ENCODE results near the gene RGS6. TPM values are rescaled to one million over a fixed set of nuclear protein-coding genes. Genes with fewer than 3 reads are reported as not detected.

RGS6 gene
- total RNA-seq, 2 donors from 2014 or later, result 3.2 TPM; not detected in 1

DNA sequence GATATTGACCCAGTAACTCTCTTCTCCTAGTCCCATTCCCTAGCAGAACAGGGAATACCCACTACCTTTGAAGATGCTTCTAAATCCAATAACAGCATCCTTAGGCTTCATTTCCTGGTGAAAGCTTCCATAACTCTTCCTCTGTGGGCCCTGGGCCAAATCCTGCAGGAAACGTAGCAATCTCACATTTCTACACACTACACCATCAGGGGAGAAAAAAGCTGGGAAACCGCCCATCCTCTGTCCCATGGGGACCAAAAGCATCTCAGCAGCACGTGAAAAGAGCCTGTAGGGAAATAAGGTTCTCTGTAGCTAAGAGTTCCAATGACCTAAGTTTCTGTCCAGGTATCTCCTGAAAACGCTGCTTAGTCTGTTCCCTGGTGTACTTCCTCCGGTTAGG is 621.4 kb downstream of the RGS6 start:
- Histone ChIP-seq H3K36me3 (no peaks in the 10 kb centered on the region), H3K4me1 (replicated peaks) (no peaks in the 10 kb centered on the region), H3K4me3 (no peak overlapping the region), H3K27ac (no peak overlapping the region), H3K9me3 (no peaks in the 10 kb centered on the region), H3K27me3 (replicated peaks; ENCODE audit: insufficient read depth) (peaks cover 6% of the 10 kb centered on the region)
- intact Hi-C loops (cut with DNase I), result no loop called here
- no peak for TF ChIP-seq POLR2A (IDR thresholded peaks at IDR 0.05)
- TF ChIP-seq, protein P1, sequence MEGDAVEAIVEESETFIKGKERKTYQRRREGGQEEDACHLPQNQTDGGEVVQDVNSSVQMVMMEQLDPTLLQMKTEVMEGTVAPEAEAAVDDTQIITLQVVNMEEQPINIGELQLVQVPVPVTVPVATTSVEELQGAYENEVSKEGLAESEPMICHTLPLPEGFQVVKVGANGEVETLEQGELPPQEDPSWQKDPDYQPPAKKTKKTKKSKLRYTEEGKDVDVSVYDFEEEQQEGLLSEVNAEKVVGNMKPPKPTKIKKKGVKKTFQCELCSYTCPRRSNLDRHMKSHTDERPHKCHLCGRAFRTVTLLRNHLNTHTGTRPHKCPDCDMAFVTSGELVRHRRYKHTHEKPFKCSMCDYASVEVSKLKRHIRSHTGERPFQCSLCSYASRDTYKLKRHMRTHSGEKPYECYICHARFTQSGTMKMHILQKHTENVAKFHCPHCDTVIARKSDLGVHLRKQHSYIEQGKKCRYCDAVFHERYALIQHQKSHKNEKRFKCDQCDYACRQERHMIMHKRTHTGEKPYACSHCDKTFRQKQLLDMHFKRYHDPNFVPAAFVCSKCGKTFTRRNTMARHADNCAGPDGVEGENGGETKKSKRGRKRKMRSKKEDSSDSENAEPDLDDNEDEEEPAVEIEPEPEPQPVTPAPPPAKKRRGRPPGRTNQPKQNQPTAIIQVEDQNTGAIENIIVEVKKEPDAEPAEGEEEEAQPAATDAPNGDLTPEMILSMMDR (IDR thresholded peaks at IDR 0.05), result no peak
- TF ChIP-seq POLR2AphosphoS5 (IDR thresholded peaks at IDR 0.05), result no peak
- WGBS, result 59% methylated on average over 5 of the region's 5 CpGs
- no peak for DNase-seq (ENCODE audit: low spot score)

DNA sequence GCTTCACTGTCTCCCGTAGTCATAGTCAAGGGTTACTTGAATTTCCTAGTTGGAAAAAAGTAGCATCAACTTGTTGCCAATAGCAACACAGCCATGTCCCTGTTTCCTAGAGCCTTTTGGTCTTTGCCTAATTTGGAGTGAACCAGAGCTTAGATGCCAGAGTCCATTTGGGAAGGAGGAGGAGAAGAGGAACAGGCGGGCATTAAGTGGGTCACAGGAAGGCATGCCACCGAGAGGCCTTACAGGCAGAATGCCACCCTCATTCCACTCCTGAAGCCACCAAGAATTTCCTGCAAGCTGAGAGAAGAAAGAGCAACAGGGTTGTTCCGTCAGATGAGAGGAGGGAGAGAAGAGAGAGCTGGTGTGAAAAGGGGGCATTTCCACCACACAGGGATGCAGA is 622.2 kb downstream of the RGS6 start:
- no peak overlapping the region for H3K27ac ChIP-seq
- no peaks in the 10 kb centered on the region for H3K9me3 ChIP-seq
- intact Hi-C loops (cut with DNase I), result no loop called here
- TF ChIP-seq, protein P1 (IDR thresholded peaks at IDR 0.05), result no peak
- TF ChIP-seq POLR2A (IDR thresholded peaks at IDR 0.05) (no peak), POLR2AphosphoS5 (IDR thresholded peaks at IDR 0.05) (no peak)
- DNase-seq (ENCODE audit: low spot score), result no peak
- peaks cover 6% of the 10 kb centered on the region for H3K27me3 ChIP-seq (replicated peaks; ENCODE audit: insufficient read depth)
- no peak overlapping the region for H3K4me3 ChIP-seq
- H3K4me1 ChIP-seq (replicated peaks), result no peaks in the 10 kb centered on the region
- H3K36me3 ChIP-seq, result no peaks in the 10 kb centered on the region
- WGBS, result 83% methylated on average over 4 of the region's 4 CpGs

DNA sequence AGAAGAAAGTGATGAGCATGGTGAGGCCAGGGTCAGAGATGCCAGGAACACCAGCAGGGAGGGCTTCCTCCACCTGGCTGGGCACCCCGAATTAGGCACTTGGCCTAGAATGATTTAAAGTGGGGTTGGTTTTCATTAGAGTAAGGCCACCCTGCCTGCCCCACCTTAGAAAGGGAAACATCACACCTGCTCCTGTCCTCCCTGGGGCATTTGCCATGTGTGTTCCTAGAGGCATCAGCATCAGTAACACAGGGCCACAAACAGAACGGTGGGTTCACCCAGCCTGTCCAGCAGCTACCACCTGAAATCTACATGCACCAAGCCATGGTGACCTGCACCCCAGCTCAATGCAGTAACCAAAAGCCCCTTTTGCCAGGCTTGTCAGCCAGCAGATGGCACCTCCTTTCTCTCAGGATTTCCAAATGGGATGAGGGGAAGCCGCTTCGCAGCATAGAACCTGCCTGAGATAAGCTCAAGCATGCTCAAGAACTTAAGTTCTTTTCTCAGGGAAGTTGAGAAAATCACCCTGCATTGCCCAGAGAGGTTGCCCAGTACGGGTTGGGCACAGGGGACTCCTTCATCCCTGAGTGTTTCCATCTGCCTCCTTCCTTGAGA is 622.9 kb downstream of the RGS6 start:
- DNase-seq (ENCODE audit: low spot score), result no peak
- TF ChIP-seq, protein P1 (IDR thresholded peaks at IDR 0.05), result no peak
- TF ChIP-seq POLR2A (IDR thresholded peaks at IDR 0.05) (no peak), POLR2AphosphoS5 (IDR thresholded peaks at IDR 0.05) (no peak)
- H3K27ac ChIP-seq, result no peak overlapping the region

DNA sequence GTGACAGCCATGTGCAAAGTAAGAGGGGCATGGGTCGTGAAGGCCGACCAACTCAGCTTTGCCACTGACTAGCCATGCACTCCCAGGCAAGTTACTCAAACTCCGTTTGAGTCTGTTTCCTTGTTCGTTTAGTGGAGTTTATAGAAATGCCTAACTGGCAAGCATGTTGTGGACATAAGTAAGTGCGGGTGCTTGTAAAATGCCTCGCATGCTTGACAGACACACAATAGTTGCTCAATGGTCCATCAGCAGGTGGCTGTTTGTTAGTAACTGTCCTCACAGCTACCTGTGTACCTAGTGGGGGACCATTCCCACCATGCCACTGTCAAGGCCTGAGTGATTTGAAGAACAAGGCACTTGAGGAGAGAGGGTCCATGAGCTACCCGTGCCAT is 623.4 kb downstream of the RGS6 start:
- Histone ChIP-seq H3K4me3 (no peak overlapping the region), H3K4me1 (replicated peaks) (no peaks in the 10 kb centered on the region), H3K27me3 (replicated peaks; ENCODE audit: insufficient read depth) (peaks cover 6% of the 10 kb centered on the region), H3K36me3 (no peaks in the 10 kb centered on the region), H3K27ac (no peak overlapping the region), H3K9me3 (no peaks in the 10 kb centered on the region)
- TF ChIP-seq, protein P1 (IDR thresholded peaks at IDR 0.05), result no peak
- TF ChIP-seq POLR2AphosphoS5 (IDR thresholded peaks at IDR 0.05), result peak; percentile 59
- DNase-seq (ENCODE audit: low spot score), result peak; percentile 25
- intact Hi-C loops (cut with DNase I), result no loop called here
- WGBS, result 59% methylated on average over 7 of the region's 7 CpGs

More for the DNA sequence above, 622.9 kb downstream of the RGS6 start:
- intact Hi-C loops (cut with DNase I), result no loop called here
- H3K4me3 ChIP-seq, result no peak overlapping the region
- no peaks in the 10 kb centered on the region for H3K9me3 ChIP-seq
- H3K4me1 ChIP-seq (replicated peaks), result no peaks in the 10 kb centered on the region
- no peaks in the 10 kb centered on the region for H3K36me3 ChIP-seq
- peaks cover 6% of the 10 kb centered on the region for H3K27me3 ChIP-seq (replicated peaks; ENCODE audit: insufficient read depth)
- 81% methylated on average over 5 of the region's 5 CpGs for WGBS

DNA sequence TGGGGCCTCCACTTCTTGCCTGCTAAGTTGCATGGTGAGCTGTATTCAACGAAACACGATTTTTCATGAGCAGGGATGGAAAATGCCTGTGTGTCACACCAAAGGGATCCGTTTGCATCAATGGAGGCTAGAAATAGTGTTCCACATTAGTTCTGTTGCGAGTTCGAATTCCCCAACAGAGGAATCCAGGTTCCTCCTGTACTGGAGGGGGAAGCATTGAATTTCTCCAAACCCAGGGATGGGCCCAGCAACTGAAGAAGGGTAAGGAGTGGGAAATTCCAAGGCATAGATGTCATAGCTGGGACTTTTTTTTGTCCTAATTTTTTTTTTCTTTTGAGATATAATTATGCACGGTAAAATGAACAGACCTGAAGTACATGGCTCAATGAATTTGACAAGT is 625.4 kb downstream of the RGS6 start:
- WGBS, result 96% methylated on average over 6 of the region's 6 CpGs
- TF ChIP-seq, protein P1 (IDR thresholded peaks at IDR 0.05), result no peak
- TF ChIP-seq POLR2AphosphoS5 (IDR thresholded peaks at IDR 0.05), result no peak
- no peak for TF ChIP-seq POLR2A (IDR thresholded peaks at IDR 0.05)

More for the DNA sequence above, 625.4 kb downstream of the RGS6 start:
- H3K27ac ChIP-seq, result no peak overlapping the region
- no peaks in the 10 kb centered on the region for H3K36me3 ChIP-seq
- DNase-seq (ENCODE audit: low spot score), result no peak
- H3K9me3 ChIP-seq, result no peaks in the 10 kb centered on the region
- peaks cover 4% of the 10 kb centered on the region for H3K27me3 ChIP-seq (replicated peaks; ENCODE audit: insufficient read depth)
- intact Hi-C loops (cut with DNase I), result no loop called here
- H3K4me3 ChIP-seq, result no peak overlapping the region
- H3K4me1 ChIP-seq (replicated peaks), result no peaks in the 10 kb centered on the region
